ENCODE data around the gene CLHC1. TPM values are rescaled to one million over a fixed set of nuclear protein-coding genes. Genes with fewer than 3 reads are reported as not detected.
"Not testable (repeated sequence)": the region's sequence is repeated elsewhere in the genome, so short reads cannot be mapped to it uniquely, and the experiment has no call there.

Gene CLHC1
- total RNA-seq, 1 experiment from 2014 or later = 3.3 TPM

GRCh38 chr2:55143706-55144105 lies 88.4 kb downstream of the CLHC1 start:
- in situ Hi-C loops (cut with HindIII; ENCODE audit: low pct_unique_long_range_greater_than_20kb, low sequenced_read_pairs); DNase-seq (ENCODE audit: low read depth): not testable (repeated sequence)

GRCh38 chr2:55142518-55142917 lies 89.6 kb downstream of the CLHC1 start:
- in situ Hi-C loops (cut with HindIII; ENCODE audit: low pct_unique_long_range_greater_than_20kb, low sequenced_read_pairs) = no loop called here

GRCh38 chr2:55141572-55142413 lies 90.3 kb downstream of the CLHC1 start:
- DNase-seq (ENCODE audit: low read depth) = no peak
- in situ Hi-C loops (cut with HindIII; ENCODE audit: low pct_unique_long_range_greater_than_20kb, low sequenced_read_pairs) = no loop called here

More at GRCh38 chr2:55142518-55142917, 89.6 kb downstream of the CLHC1 start:
- no peak for DNase-seq (ENCODE audit: low read depth)

DNA sequence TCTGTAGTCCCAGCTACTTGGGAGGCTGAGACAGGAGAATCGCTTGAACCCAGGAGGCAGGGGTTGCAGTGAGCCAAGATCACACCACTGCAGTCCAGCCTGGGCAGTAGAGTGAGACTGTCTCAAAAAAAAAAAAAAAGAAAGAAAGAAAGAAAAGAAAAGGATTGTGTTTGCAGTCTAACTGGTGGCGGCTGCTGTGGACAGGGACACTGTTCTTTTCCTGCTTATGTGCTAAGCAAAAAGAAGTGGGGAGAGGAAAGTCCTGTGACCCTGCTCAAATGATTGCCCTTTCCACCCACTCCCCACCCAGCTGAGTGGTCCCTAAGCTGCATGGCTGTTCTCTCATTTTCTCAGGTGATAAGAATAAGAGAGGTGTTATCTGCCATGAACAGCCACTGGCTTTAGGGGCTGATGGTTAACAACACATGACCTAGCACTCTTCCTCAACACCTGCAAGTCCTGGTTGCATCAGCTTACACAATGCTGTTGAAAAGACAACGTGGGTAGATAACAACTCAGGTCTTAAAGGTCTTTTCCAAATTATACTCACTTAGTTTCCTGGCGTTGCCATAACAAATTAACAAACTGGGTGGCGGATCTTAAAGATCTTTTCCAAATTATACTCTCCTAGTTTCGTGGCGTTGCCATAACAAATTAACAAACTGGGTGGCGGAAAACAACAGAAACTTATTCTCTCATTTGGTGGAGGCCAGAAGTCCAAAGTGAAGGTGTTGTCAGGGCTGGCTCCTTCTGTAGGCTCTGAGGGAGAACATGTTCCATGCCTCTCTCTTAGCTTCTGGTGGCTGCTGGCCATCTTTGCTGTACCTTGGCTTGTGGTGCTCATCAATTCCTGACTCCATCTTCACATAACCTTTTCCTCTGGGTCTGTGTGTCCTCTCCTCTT lies 91.5 kb downstream of the CLHC1 start:
- no peak for DNase-seq (ENCODE audit: low read depth)
- in situ Hi-C loops (cut with HindIII; ENCODE audit: low pct_unique_long_range_greater_than_20kb, low sequenced_read_pairs) = no loop called here

GRCh38 chr2:55139305-55139704 lies 92.8 kb downstream of the CLHC1 start:
- no peak for DNase-seq (ENCODE audit: low read depth)
- in situ Hi-C loops (cut with HindIII; ENCODE audit: low pct_unique_long_range_greater_than_20kb, low sequenced_read_pairs) = no loop called here

DNA sequence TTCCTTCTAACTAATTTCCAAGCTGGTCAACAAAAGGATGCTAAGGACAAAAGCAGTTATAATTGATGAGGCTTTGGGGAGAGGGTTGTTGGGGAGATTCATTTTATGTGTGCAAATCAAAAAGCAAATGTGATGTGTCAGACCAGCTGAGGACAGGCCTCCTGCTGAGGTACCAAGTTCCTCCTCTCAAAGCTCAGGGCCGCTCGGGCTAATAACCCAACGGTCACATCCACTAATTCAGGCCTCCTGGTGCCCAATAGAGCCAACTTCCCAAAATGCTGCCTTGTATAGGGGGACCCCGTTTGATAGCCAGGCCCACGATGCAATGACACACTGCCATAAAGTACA lies 93.2 kb downstream of the CLHC1 start:
- no peak for DNase-seq (ENCODE audit: low read depth)
- in situ Hi-C loops (cut with HindIII; ENCODE audit: low pct_unique_long_range_greater_than_20kb, low sequenced_read_pairs) = no loop called here

- no peak for DNase-seq (ENCODE audit: low read depth)
- in situ Hi-C loops (cut with HindIII; ENCODE audit: low pct_unique_long_range_greater_than_20kb, low sequenced_read_pairs) = no loop called here
Measured at GRCh38 chr2:55138014-55138881, 93.8 kb downstream of the CLHC1 start.

DNA sequence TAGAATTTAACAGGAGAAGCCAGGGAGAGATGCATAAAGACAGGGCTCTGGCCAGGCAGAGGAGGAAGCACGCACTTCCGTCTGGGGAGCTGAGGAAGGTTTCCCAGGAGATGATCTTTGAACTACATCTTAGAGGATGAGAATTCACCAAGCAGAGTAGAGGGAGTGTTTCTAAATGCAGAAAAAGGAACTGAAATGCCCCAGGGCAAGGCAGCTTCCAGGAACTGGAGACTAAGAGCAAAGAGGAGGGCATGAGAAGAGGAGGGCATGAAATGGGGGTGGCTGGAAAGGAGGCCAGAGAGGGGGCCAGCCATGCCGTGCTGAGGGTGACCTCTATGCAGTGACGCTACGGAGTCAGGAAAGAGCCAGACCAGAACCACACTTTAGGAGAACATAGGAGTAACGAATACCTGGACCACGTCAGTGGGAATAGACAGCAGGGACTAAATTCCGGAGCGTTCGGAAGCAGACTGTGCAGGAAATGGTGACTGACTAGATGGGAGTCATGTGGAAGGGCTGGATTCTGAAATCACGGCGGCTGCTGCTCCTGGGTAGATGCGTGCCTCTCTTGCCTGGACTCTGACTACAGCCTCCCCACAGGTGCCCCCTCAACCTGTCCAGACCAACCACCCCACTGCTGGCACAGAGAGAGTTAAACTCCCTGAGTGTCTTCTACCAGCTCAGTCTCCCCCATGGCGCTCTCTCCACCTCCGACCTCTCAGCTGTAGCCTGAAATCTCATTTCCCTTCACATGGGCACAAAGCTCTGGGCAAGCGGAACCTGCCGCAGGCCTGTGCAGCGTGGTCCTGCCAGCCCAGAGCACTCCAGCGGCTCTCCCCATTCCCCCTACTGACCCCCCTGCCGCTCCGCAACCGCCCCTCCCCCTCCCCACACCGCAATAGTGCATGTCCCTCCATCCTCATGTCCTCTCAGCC lies 94.8 kb downstream of the CLHC1 start:
- in situ Hi-C loops (cut with HindIII; ENCODE audit: low pct_unique_long_range_greater_than_20kb, low sequenced_read_pairs) = no loop called here
- no peak for DNase-seq (ENCODE audit: low read depth)

GRCh38 chr2:55136138-55136541 lies 96.0 kb downstream of the CLHC1 start:
- in situ Hi-C loops (cut with HindIII; ENCODE audit: low pct_unique_long_range_greater_than_20kb, low sequenced_read_pairs) = no loop called here
- DNase-seq (ENCODE audit: low read depth) = no peak

- in situ Hi-C loops (cut with HindIII; ENCODE audit: low pct_unique_long_range_greater_than_20kb, low sequenced_read_pairs) = no loop called here
- no peak for DNase-seq (ENCODE audit: low read depth)
Measured at GRCh38 chr2:55135491-55135890, 96.6 kb downstream of the CLHC1 start.

DNA sequence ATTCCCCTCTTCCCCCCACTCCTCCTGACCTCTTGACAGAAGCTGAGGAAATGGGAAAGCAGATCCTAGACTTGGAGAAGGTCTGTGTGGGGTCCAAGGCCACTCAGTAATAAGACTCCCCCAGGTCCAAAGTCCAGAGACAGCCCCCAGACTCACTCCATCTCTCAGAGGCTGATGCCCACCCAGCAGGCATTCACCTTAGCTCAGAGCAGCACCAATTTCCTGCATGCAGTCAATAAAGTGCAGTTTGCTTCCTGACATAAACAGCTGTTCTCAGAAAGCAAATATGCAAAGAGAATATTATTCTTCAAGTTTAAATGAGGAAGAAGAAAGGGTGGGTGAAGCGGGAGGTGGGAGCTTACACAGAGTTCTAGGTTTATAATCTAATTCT lies 97.8 kb downstream of the CLHC1 start:
- no peak for DNase-seq (ENCODE audit: low read depth)
- in situ Hi-C loops (cut with HindIII; ENCODE audit: low pct_unique_long_range_greater_than_20kb, low sequenced_read_pairs) = no loop called here

GRCh38 chr2:55133467-55134315 lies 98.4 kb downstream of the CLHC1 start:
- DNase-seq (ENCODE audit: low read depth) = peak; percentile 36
- in situ Hi-C loops (cut with HindIII; ENCODE audit: low pct_unique_long_range_greater_than_20kb, low sequenced_read_pairs) = no loop called here

DNA sequence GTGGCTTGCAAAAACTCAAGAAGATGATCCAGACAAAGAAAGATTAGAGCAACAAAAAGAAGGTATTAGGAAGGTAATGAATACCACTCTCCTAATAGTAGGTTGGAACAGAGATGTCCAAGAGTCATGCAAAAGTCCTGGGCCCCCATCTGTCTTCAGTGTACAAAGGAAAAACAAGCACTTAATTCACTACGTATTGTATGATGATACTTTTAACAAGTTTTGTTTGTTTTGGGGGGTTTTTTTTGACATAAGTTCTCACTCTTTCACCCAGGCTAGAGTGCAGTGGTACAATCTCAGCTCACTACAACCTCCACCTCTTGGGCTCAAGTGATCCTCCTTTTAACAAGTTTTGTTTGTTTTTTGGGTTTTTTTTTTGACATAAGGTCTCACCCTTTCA lies 101.2 kb downstream of the CLHC1 start:
- in situ Hi-C loops (cut with HindIII; ENCODE audit: low pct_unique_long_range_greater_than_20kb, low sequenced_read_pairs) = no loop called here

GRCh38 chr2:55126643-55127042 lies 105.5 kb downstream of the CLHC1 start:
- in situ Hi-C loops (cut with HindIII; ENCODE audit: low pct_unique_long_range_greater_than_20kb, low sequenced_read_pairs); DNase-seq (ENCODE audit: low read depth): not testable (repeated sequence)

More for the DNA sequence above, 101.2 kb downstream of the CLHC1 start:
- no peak for DNase-seq (ENCODE audit: low read depth)

Measured in Caki2 (cell line).